NCI-H1417 (cell line): ENCODE data around the gene SDHAF3.
"Not testable (repeated sequence)": the region's sequence is repeated elsewhere in the genome, so short reads cannot be mapped to it uniquely, and the experiment has no call there.

Source experiments
- DNase-seq, 3 experiments: peaks; one replicate each; lab custom pipeline; 2025; lab: John Stamatoyannopoulos, UW

Gene SDHAF3

DNA sequence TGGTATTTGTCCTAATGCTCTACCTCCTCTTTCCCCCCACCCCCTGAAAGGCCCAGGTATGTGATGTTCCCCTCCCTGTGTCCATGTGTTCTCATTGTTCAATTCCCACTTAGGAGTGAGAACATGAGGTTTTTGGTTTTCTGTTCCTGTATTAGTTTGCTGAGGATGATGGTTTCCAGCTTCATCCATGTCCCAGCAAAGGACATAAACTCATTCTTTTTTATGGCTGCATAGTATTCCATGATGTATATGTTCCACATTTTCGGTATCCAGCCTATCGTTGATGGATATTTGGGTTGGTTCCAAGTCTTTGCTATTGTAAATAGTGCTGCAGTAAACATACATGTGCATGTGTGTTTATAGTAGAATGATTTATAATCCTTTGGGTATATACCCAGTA, 5.6 kb downstream of the SDHAF3 start:
- not testable (repeated sequence) for DNase-seq

DNA sequence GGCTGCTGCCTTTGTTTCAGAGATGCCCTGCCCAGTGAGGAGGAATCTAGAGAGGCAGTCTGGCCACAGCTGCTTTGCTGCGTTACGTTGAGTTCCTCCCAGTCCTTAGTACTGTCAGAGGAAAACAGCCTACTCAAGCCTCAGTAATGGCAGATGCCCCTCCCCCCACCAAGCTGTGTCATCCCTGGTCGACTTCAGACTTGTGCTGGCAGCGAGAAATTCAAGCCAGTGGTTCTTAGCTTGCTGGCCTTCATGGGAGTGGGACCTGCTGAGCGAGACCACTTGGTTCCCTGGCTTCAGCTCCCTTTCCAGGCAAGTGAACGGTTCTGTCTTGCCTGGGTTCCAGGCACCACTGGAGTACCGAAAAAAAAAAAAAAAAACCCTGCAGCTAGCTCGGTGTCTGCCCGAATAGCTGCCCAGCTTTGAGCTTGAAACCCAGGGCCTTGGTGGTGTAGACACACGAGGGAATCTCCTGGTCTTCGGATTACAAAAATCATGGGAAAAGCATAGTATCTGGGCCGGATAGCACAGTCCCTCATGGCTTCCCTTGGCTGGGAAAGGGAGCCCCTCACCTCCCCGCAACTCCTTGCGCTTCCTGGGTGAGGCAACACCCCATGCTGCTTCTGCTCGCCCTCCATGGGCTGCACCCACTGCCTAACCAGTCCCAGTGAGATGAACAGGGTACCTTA, 9.1 kb downstream of the SDHAF3 start:
- no peak for DNase-seq

DNA sequence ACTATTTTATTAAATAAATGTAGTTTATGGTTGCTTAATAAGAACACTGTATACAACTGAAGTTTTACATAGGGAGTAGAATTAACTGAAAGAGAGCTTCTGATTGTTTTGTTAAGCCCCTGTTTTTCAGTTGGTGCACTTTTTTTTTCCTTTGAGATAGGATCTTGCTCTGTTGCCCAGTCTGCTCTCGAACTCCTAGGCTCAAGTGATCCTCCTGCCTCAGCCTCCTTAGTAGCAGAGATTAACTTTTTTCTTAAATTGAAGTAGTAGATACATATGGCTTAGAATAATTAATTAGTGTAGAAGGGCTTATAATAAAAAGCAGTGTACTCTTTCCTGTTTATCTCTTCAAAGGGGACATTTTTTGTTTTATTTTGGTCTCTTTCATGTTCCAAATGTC, 11.2 kb downstream of the SDHAF3 start:
- DNase-seq = no peak

DNA sequence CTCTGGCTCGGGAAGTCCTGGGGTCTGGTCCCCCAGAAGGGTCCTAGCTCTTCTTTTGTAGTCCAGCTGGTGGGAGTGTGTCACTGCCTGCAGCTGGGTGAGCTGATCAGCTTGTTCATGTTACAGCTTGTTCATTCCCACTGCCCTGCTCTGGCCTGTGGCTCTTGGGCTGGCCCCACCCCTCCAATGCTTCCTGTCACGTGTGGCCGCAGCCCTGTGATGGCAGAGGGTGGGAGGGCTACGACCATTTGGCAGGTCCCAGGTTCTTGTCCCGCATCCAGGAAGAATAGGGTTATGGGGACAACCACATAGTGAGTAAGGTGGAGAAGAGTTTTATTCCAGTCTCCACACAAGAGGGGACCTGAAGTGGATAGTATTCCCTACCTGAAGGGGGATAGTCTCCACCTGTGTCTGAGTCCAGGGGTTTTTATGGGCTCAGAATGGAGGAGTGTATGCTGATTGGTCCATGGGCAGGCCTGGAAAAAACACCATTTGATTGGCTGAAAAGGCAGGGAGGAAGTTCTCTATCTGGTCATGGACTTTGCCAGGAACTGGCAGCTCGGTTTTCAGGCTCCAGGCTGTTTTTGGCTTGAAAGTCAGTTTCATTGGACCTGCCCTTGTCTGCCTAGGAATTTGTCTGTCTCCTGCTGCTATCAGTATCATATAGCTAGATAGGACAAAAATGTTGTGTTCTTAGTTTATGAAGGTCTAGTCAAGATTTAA, 13.1 kb downstream of the SDHAF3 start:
- no peak for DNase-seq

DNA sequence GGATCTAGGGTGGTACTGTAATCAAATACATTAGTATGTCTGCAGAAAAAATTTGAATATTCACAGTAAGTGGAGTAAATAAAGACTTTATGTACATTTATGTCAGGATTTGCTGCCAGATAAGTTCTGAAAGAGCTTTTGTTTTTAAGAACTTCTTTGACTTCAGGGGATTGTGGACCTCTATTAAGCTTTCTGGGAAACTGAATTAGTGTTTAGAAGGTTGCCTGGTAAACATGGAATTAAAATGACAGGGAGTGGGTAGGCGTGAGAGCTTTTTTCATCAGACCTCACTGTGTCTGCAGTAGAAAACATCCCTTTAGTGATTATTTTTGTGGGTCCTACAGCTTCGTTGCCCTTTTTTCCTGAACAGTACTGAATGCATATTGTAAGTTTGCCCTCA, 15.7 kb downstream of the SDHAF3 start:
- no peak for DNase-seq

DNA sequence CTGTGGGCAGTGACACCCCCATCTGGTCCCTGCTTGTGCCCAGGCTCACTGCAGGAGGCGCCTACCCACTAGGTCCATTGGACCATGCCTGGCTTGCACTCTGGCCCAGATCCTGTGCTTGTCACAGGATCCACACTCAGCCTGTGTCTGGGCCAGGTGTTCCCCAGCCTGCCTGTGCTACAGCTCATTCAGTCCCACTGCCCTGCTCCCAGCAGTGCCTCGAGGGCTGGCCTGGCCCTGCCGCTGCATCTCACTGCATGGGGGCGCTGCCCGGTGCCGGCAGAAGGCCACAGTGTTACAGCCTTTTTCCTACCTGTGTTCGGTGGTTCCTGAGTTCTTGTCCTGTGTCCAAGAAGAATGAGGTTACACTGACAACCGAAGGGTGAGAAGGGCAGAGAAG, 21.3 kb downstream of the SDHAF3 start:
- DNase-seq = no peak

DNA sequence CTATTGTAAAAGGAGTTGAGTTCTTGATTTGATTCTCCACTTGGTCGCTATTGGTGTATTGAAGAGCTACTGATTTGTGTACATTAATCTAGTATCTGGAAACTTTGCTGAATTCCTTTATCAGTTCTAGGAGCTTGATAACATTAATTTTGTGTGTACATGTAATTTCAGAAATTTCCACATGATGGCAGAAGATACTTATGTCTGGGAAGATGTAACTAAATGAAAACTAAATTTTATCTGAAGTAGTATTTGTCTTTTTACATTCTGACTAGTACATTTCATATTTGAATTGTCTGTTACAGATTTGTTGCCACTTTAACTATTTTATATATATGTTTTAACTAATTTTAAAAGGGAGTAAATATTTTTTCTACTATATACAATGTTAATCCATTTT, 27.6 kb downstream of the SDHAF3 start:
- peak in 2 of 3 experiments; percentile 19 to 77 for DNase-seq

DNA sequence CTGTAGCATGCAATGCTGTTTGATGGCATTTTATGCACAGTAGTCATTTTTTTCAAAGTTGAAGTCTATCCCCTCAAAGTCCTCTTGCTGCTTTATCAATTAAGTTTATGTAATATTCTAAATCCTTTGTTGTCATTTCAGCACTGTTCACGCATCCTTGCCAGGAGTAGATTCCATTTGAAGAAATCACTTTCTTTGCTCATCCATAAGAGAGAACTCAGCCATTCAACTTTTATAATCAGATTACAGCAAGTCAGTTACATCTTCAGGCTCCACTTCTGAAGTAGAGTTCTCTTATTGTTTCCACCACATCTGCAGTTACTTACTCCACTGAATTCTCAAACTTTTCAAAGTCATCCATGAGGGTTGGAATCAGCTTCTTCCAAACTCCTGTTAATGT, 32.3 kb downstream of the SDHAF3 start:
- no peak for DNase-seq

DNA sequence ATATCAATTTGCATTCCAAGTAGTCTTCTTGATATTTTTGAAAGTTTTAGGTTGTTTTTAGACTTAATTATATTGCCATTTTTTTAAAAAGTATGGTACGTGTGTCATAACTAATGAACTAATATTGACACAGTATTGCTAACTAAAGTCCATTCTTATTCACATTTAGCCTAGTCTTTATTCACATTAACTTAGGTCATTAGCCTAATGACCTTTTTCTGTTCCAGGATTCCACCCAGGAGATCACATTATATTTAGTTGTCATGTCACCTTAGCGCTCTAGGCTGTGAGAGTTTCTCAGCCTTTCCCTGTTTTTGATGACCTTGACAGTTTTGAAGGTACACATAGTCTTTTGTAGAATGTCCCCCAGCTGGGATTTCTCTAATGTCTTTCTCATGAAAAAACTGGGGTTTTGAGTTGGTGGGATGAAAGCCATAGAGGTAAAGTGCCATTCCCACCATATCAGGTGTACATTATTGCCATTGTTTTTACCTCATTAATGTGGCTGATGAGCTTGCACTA, 38.5 kb downstream of the SDHAF3 start:
- DNase-seq = peak in 1 of 3 experiments; percentile 15

DNA sequence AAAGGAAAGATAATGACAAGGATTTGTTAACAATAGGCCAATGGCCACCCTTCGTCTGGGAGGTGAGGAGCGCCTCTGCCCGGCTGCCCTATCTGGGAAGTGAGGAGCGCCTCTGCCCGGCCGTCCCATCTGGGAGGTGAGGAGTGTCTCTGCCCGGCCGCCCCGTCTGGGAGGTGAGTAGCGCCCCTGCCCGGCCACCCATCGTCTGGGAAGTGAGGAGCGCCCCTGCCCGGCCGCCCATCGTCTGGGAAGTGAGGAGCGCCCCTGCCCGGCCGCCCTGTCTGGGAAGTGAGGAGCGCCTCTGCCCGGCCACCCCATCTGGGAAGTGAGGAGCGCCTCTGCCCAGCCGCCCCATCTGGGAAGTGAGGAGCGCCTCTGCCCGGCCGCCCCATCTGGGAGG, 42.5 kb downstream of the SDHAF3 start:
- DNase-seq = not testable (repeated sequence)

DNA sequence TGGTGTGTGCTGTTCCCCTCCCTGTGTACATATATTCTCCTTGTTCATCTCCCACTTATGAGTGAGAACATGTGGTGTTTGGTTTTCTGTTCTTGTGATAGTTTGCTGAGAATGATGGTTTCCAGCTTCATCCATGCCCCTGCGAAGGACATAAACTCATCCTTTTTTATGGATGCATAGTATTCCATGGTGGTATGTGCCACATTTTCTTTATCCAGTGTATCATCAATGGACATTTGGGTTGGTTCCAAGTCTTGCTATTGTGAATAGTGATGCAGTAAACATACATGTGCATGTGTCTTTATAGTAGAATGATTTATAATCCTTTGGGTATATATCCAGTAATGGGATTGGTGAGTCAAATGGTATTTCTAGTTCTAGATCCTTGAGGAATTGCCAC, 44.1 kb downstream of the SDHAF3 start:
- not testable (repeated sequence) for DNase-seq

DNA sequence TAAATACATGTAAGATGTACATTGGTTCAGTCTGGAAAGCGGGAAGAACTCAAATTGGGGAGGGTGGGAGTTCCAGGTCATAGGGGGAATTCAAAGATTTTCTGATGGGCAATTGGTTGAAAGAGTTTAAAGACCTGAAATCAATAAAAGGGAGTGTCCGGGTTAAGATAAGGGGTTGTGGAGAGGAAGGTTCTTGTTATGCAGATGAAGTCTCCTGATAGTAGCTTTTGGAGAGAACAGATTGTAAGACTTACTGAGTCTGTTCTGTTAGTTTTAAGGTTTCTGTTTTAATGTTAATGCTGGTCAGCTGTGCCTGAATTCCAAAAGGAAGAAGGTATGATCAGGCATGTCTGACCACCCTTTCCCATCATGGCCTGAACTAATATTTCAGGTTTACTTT, 48.8 kb downstream of the SDHAF3 start:
- no peak for DNase-seq

DNA sequence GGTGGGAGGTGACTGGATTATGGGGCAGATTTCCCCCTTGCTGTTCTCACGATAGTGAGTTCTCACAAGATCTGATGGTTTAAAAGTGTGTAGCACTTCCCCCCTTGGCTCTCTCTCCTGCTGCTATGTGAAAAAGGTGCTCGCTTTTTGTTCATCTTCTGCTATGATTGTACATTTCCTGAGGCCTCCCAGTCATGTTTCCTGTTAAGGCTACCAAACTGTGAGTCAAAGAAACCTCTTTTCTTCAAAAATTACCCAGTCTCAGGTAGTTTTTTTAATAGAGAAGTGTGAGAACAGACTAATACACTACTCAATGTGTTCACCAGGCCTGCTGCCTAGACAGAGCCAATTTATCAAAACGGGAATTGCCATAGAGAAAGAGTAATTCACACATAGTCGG, 49.7 kb downstream of the SDHAF3 start:
- DNase-seq = no peak

DNA sequence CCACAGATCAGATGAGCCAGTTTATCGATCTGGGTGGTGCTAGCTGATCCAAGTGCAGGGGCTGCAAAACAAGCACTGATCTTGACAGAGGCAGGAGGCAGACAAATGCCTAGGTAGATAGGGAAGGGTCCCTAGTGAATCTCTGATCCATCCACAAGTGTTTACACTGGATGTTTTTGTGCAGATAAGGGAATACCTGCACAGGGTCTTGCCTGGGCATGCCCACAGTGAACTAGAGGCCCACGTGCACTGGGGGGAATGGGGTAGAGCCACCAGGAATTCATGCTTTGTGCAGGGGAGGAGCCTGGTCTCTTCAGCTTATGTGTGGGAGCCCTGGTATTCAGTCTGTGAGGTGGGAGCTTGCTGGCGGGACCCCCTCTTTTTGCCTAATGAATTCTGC, 50.3 kb downstream of the SDHAF3 start:
- DNase-seq = no peak

DNA sequence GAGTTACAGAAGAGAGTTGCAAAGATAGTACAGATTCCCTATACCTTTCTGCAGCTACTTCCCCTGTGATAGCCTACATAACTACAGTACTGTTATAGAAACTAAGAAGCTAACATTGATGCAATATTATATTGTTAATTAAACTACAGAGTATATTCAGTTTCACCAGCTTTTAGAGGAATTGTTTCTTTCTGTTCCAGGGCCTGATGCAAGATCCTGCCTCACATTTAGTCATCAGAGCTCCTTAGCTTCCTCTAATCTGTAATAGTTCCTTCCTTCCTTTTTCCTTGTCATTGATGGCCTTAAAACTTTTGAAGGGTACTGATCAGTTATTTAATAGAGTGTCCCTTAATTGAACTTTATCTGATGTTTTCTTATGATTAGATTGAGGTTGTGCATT, 56.8 kb downstream of the SDHAF3 start:
- no peak for DNase-seq

DNA sequence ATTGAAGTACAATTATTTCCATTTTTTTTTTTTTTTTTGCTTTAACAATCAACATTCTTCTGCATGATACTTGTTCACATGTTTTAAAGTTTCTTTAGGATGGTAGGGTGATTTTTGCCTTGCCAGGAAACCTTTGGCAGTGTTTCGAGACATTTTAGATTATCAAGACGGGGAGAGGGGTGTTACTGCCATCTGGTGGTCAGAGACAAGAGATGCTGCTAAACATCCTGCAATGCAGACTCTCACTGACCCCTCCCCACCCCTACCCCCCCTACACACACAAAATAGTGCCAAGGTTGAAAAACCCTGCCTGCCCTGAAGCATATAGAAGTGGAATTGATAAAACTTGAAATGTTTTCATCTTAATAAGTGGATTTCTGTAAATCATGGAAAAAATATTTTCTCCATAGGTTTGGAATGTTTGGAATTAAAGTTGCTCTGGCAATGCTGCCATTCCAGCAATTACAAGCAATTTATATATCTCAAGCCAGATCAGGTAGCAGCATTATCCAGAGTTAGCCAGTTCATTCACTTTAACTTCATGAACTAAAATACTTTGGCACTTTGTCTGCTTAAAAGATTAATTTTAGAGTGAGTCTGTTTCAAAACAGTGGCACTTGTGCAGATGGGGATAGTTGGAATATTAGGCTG, 62.1 kb downstream of the SDHAF3 start:
- DNase-seq = peak; percentile 54 to 91 (median 64)

DNA sequence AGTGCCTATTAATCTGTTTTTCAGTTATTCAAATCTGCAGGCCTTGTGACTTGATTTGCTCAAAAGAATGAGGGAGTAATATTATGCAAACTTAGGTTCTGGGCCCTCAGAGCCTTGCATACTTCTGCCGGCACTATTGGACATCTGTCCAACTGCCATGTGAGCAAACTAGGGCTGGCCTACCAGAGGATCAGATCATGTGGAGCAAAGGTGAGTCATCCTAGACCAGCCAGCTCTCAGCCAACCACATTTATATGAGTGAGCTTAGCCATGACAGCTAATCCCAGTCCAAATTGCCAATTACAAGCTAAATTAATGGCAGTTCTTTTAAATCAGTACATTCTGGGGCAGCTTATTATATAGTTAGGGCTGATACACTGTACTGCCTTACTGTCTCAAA, 69.6 kb downstream of the SDHAF3 start:
- DNase-seq = no peak

DNA sequence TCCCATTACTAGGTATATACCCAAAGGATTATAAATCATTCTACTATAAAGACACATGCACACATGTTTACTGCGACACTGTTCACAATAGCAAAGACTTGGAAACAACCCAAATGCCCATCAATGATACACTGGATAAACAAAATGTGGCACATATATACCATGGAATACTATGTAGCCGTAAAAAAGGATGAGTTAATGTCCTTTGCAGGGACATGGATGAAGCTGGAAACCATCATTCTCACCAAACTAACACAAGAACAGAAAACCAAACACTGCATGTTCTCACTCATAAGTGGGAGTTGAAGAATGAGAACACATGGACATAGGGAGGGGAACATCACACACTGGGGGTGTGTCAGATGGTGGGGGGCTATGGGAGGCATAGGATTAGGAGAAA, 78.7 kb downstream of the SDHAF3 start:
- DNase-seq = not testable (repeated sequence)

DNA sequence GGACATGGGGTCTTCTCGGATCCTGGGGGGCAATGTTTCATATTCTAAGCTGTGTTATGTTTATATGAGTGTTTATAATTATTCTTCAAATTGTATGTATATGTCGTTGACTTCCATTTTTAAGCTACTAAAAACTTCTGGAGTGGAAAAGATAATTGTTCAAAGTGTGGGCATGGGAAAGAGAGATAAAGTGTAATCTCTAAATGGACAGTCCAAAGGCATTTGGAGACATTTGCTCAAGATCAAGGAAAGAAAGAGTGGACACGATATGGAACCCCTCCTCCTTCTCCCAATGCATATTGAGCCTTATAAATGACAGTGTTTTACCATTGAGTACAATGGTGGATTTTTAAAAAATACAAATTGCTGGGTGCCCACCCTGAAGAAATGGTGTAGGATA, 81.1 kb downstream of the SDHAF3 start:
- DNase-seq = no peak

DNA sequence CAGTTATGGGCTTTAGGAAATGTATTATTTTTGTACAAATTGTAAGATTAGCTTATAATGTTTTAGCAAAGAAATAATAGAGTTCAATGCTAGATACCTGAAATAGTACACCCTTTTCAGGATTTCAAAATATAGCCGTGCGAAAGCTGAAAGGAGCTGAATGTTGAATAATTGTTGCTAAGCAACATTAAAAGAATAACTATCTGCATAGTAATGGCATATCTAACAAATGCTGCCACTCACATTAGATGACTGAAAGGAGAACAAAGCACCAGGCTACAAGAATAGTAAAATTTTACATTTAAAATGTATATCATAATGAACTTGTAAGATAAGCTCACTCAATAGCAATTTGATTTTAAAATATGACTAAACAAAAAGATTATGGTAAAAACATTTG, 82.5 kb downstream of the SDHAF3 start:
- DNase-seq = peak in 1 of 3 experiments; percentile 9

DNA sequence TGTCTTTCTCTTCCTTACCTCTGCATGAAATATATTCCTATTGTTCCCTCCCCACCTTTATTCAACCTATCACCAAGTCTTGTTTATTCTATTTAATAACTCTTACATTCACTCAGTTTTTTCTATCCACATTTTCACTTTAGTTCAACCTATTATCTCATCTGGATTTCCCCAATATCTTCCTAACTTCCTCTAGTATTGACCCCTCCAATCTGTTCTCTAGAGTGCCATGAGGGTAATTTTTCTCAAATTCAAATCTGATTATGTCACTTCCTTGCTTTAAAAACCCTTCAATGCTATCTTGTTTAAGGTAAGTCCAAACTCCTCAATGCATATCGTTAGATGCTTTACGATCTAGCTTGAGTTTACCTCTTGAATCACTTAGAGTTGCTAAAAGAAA, 86.5 kb downstream of the SDHAF3 start:
- DNase-seq = no peak

DNA sequence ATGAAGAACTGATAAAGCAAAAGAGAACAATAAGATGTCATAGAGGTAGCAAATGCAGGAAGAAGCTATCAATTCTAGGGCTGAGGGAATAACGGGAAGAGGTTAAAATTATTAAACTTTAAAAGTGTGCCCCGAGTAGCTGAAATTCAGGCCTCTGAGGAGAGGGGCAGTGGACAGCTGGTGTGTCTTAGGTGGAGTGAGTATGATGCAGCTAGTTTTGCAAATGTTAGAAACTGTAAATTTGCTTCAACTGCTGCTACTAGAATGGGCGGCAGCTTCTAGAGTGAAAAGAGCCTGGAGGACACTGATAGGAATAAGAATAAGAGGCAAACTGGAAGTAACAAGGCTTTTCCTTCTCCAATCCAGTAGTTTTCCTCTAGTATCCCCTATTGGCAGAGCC, 87.3 kb downstream of the SDHAF3 start:
- DNase-seq = no peak

DNA sequence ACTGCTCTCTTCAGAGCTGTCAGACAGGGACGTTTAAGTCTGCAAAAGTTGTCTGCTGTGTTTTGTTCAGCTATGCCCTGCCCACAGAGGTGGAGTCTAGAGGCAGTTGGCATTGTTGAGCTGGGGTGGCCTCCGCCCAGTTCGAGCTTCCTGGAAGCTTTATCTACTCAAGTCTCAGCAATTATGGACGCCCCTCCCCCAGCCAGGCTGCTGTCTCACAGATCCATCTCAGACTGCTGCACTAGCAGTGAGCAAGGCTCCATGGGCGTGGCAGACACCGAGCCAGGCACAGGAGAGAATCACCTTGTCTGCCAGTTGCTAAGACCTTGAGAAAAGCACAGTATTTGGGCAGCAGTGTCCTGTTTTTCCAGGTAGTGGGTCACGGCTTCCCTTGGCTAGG, 98.1 kb downstream of the SDHAF3 start:
- DNase-seq = peak in 1 of 3 experiments; percentile 18
